Epithelial cell of proximal tubule (primary cell): ENCODE measurements around the gene DNALI1. TPM values are rescaled to one million over a fixed set of nuclear protein-coding genes. Genes with fewer than 3 reads are reported as not detected.

Source experiments
- DNase-seq: peaks from one replicate; pipeline ENCODE4 v3.0.0-alpha.2; 2011; ENCODE audit warnings: low read depth
- H3K4me3 ChIP-seq: 2 replicates; pipeline ENCODE4 v1.5.1; 2011; ENCODE audit warnings: low read depth, mild to moderate bottlenecking, low read length
- total RNA-seq: library from RNA; depleted of rRNA; stranded (reverse); fragments of >200 nt; gene quantifications from 2 replicates; pipeline ENCODE4 v1.2.3, GENCODE V29; 2015
- TF ChIP-seq, protein P1 (sequence below): conservative IDR thresholded peaks from 2 replicates; pipeline ENCODE4 v1.5.1; 2012; ENCODE audit warnings: low read depth, mild to moderate bottlenecking, low read length

DNALI1 gene
- total RNA-seq, 1 donor from 2014 or later, result 16.4 TPM

DNA sequence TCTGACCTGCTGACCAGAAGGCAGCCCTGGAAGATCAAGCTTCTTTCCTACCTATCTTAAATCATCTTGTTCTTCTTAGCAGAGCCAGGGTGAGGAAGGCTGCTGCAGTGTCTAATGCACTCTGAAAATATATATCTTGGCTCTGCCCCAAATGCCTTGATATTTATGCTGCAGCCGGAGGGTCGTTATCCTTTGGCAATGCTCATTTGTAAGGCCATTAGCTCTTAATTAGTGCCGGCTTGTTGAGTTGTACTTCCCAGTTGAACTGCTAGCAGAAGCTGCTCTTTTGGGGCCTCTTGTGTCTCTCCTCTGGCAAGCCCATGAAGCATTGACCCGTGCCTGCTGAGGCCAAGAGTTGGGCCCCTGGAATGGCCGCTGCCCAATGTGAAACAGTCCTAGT lies 43.2 kb downstream of the DNALI1 start:
- TF ChIP-seq, protein P1, sequence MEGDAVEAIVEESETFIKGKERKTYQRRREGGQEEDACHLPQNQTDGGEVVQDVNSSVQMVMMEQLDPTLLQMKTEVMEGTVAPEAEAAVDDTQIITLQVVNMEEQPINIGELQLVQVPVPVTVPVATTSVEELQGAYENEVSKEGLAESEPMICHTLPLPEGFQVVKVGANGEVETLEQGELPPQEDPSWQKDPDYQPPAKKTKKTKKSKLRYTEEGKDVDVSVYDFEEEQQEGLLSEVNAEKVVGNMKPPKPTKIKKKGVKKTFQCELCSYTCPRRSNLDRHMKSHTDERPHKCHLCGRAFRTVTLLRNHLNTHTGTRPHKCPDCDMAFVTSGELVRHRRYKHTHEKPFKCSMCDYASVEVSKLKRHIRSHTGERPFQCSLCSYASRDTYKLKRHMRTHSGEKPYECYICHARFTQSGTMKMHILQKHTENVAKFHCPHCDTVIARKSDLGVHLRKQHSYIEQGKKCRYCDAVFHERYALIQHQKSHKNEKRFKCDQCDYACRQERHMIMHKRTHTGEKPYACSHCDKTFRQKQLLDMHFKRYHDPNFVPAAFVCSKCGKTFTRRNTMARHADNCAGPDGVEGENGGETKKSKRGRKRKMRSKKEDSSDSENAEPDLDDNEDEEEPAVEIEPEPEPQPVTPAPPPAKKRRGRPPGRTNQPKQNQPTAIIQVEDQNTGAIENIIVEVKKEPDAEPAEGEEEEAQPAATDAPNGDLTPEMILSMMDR, result no peak
- DNase-seq, result no peak
- no peak overlapping the region for H3K4me3 ChIP-seq

DNA sequence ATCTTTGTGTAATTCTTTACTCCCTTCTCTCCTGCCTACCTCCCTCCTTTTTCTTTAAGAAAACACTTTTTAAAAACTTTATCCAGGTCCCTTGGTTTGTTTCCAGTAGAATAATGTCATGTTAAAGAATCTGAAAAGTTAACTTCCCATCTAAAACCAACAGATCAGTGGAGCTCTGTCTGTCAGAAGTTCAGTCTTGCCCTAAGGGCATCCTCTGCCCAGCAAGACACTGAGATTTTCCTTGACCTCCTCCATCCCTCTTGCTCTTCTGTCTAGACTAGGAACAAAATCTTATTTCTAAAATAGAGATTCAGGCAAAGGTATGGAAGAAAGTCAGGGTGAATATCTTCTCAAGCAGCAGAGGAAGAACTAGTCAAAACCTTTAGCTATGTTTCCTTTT lies 44.7 kb downstream of the DNALI1 start:
- H3K4me3 ChIP-seq, result no peak overlapping the region
- no peak for DNase-seq
- TF ChIP-seq, protein P1, result no peak

DNA sequence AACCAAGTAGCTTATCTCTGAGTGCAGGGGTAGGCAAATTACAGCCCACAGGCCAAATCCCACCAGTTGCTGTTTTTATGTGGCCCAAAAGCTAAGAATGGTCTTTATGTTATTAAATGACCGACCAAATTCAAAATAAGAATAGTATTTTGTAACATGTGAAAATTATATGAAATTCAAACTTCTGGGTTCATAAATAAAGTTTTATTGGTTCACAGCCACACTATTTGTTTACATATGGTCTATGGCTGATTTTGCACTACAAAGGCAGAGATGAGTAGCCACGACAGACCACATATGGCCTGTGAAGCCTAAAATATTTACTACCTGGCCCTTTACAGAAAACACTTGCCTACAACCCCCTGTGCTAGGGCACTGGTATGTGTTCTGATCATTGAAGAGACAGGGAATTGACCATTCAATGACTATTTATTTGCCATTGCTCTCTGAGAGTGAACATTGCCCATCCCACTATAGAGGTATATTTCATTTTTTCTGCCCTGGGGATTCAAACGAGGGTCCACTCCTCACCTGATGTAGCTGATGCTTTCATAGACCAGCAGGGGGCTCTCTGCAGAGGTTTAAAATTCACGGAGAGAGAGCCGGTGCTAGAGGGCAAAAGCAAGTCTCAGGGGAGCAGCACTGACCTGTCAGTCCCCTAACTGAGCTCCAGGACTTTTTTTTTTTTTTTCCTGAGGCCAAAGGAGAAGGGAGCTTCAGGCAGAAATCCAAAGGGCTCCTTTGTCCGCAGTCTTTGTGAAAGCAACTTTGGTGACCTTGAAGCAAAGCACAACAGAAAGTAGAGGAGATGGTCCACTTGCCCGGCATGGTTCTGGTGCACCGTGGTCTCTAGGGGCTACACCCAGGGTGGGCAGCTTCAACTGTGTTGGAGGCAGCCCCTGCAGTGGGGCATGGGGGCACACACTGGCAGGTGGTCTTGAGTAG lies 46.3 kb downstream of the DNALI1 start:
- TF ChIP-seq, protein P1, result peak; percentile 87
- no peak for DNase-seq
- H3K4me3 ChIP-seq, result no peak overlapping the region

DNA sequence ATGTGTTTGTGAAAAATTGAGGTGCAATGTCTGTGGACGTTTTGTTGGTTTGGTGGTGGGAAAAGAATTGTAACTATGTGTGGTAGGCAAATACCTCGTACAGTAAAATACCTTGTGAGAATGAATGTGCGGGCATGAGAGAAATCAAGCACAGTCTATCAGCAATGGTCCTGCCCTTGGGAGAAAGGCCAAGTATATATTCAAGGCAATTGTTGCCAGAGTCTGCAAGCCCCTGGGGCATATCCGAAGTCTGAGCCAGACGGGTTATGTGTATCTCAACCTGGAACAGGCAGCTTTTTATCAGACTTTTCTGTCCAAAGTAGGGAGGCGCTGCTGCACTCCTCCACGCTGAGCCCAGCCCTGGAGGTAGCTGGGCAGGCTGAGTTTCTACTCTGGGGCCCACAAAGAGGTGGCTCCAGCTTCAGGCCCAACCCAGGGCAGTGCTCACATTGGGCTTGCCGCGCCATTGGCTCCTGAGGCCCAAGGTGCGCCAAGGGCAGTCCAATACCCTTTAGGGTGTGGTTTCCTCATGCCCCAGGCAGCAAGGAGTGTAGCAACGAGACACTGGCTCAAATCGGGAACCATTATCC lies 48.4 kb downstream of the DNALI1 start:
- TF ChIP-seq, protein P1, result no peak
- H3K4me3 ChIP-seq, result no peak overlapping the region
- no peak for DNase-seq

DNA sequence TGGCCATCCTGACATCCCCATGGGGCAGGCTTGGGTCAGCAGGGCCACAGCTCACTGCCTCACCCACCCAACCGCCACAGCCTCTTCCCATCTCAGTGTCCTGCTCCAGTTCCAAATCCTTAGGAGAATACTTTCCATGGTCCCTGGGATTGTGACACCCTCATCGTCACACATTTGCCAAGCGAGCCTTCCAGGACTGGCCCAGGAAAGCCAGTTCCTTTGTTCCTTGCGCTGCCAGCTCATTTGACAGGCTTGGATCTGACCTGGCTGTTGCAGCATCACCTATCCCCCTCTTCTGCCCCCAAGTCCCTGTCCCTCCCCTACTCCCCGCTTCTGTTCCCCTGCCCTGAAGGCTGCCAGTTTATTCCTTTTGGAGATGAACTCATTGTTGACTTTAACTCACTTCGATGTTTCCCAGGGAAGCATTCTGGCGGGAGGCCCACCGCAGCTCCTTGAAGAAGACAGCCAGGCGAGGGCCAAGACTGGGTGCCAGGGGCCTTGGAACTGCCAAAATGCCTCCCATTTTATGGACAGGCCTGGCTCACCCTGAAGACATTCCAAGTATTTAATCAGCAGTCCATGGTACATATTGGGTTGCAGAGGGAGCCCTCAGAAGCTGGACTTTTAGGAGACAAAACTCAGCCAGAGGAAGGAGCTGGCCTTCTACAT lies 49.2 kb downstream of the DNALI1 start:
- TF ChIP-seq, protein P1, result no peak
- DNase-seq, result no peak
- no peak overlapping the region for H3K4me3 ChIP-seq

DNA sequence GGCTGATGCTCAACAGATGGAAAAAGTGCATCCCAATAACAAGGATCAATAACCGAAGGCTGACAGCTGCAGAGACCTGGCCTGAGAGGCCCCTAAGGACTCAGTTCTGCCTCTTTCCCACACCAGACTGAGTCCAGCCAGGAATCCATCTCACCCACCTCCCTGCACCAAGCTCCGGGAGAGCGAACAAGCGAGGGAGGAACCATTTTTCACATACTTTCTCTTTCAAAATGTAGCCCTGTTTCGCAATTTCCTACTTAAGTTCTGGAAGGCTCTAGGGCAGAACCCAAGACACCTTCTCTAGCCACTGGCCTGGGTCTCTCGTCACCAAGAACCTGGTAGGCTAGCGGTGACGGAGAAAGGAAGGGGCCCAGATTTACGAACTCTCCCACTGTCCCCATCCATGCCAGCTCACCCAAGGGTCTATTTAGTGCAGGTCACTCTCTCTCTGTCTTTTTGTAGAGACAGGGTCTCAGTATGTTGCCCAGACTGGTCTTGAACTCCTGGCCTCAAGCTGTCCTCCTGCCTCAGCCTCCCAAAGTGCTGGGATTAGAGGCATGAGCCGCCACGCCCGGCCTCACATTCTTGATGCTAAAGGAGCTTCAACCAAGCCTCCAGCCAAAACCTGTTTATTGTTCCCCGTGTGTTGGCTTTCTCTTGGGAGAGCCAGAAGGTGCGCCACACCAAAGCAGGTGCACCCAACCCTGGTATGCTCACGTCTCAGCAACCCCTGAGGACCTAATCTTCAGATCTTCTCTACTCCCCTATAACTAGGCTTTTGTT lies 49.9 kb downstream of the DNALI1 start:
- TF ChIP-seq, protein P1, result no peak
- DNase-seq, result no peak
- H3K4me3 ChIP-seq, result no peak overlapping the region
